SK-N-SH treated with all-trans-retinoic acid at 6 μM for 48 hours (cell line): ENCODE results near the gene FNDC3B.

Experiments used
- ATAC-seq: fragments of 200-7000 bp; cut with Tn5 transposase; 3 replicates; pipeline ENCODE4 v1.9.1; 2020; ENCODE audit warnings: mild to moderate bottlenecking, moderate library complexity
- ARNTL ChIP-seq: fragments of 450-650 bp; formaldehyde crosslinking; IDR thresholded peaks from 2 replicates; pipeline ENCODE4 v1.5.0; 2020; ENCODE audit warnings: low read depth, mild to moderate bottlenecking, moderate library complexity, borderline replicate concordance
- BACH2 ChIP-seq: fragments of 250-450 bp; sonication (Bioruptor Pico); IDR thresholded peaks from 2 replicates; pipeline ENCODE4 v1.9.0; 2021; ENCODE audit warnings: mild to moderate bottlenecking, borderline replicate concordance
- CREB5 ChIP-seq: fragments of 250-450 bp; sonication (Bioruptor Pico); IDR thresholded peaks from 2 replicates; pipeline ENCODE4 v1.5.1; 2020; ENCODE audit warnings: low read depth, mild to moderate bottlenecking, moderate library complexity
- CSDC2 ChIP-seq: fragments of 250-450 bp; sonication (Bioruptor Pico); IDR thresholded peaks from 2 replicates; pipeline ENCODE4 v1.5.0; 2020; ENCODE audit warnings: mild to moderate bottlenecking, moderate library complexity
- ESRRG ChIP-seq: fragments of 250-450 bp; sonication (Bioruptor Pico); IDR thresholded peaks from 2 replicates; pipeline ENCODE4 v1.6.1; 2021; ENCODE audit warnings: mild to moderate bottlenecking
- GLIS3 ChIP-seq: fragments of 250-450 bp; sonication (Bioruptor Pico); IDR thresholded peaks from 2 replicates; pipeline ENCODE4 v1.5.0; 2020; ENCODE audit warnings: mild to moderate bottlenecking, moderate library complexity
- ISL1 ChIP-seq: fragments of 250-450 bp; sonication (Bioruptor Pico); IDR thresholded peaks from 2 replicates; pipeline ENCODE4 v2.1.2; 2022; ENCODE audit warnings: mild to moderate bottlenecking, moderate library complexity
- PATZ1 ChIP-seq: fragments of 250-450 bp; sonication (Bioruptor Pico); IDR thresholded peaks from 2 replicates; pipeline ENCODE4 v1.8.0; 2020; ENCODE audit warnings: mild to moderate bottlenecking, moderate library complexity, borderline replicate concordance
- POU6F1 ChIP-seq: fragments of 250-450 bp; sonication (Bioruptor Pico); IDR thresholded peaks from 2 replicates; pipeline ENCODE4 v1.8.0; 2021; ENCODE audit warnings: low read depth, mild to moderate bottlenecking, moderate library complexity, borderline replicate concordance
- PPARA ChIP-seq: fragments of 250-450 bp; sonication (Bioruptor Pico); IDR thresholded peaks from 2 replicates; pipeline ENCODE4 v1.5.0; 2020; ENCODE audit warnings: mild to moderate bottlenecking, borderline replicate concordance
- RARB ChIP-seq: fragments of 250-450 bp; sonication (Bioruptor Pico); IDR thresholded peaks from 2 replicates; pipeline ENCODE4 v1.8.0; 2021; ENCODE audit warnings: mild to moderate bottlenecking, moderate library complexity
- TOX ChIP-seq: fragments of 250-450 bp; sonication (Bioruptor Pico); IDR thresholded peaks from 2 replicates; pipeline ENCODE4 v1.8.0; 2021; ENCODE audit warnings: mild to moderate bottlenecking, moderate library complexity, borderline replicate concordance
- TSHZ2 ChIP-seq: fragments of 250-450 bp; sonication (Bioruptor Pico); IDR thresholded peaks from 2 replicates; pipeline ENCODE4 v1.5.0; 2020; ENCODE audit warnings: mild to moderate bottlenecking, moderate library complexity
- ZC3H10 ChIP-seq: fragments of 250-450 bp; sonication (Bioruptor Pico); IDR thresholded peaks from 2 replicates; pipeline ENCODE4 v1.5.1; 2021; ENCODE audit warnings: mild to moderate bottlenecking, moderate library complexity
- ZFP3 ChIP-seq: fragments of 250-450 bp; sonication (Bioruptor Pico); IDR thresholded peaks from 2 replicates; pipeline ENCODE4 v1.5.0; 2020; ENCODE audit warnings: mild to moderate bottlenecking, moderate library complexity
- ZFP30 ChIP-seq: fragments of 450-650 bp; formaldehyde crosslinking; IDR thresholded peaks from 2 replicates; pipeline ENCODE4 v1.5.0; 2022; ENCODE audit warnings: mild to moderate bottlenecking, moderate library complexity
- ZNF565 ChIP-seq: fragments of 450-650 bp; formaldehyde crosslinking; conservative IDR thresholded peaks from 2 replicates; pipeline ENCODE4 v1.5.0; 2020; ENCODE audit warnings: low read depth, mild to moderate bottlenecking, moderate library complexity
- ZNF70 ChIP-seq: fragments of 450-650 bp; formaldehyde crosslinking; IDR thresholded peaks from 2 replicates; pipeline ENCODE4 v1.5.0; 2020; ENCODE audit warnings: mild to moderate bottlenecking, moderate library complexity

FNDC3B gene

GRCh38 chr3:172394692-172395091 is 355.3 kb downstream of the FNDC3B start (continued):
- TF ChIP-seq TSHZ2 (CRISPR knock-in tag) = no peak
- TF ChIP-seq ZNF565 (CRISPR knock-in tag) = no peak
- TF ChIP-seq ZNF70 (CRISPR knock-in tag) = no peak
- no peak for TF ChIP-seq ZFP30

- TF ChIP-seq CREB5 (CRISPR knock-in tag) (no peak), TOX (CRISPR knock-in tag) (no peak), PPARA (CRISPR knock-in tag) (no peak), ARNTL (CRISPR knock-in tag) (no peak), ESRRG (no peak)
- no peak for ATAC-seq
Measured at GRCh38 chr3:172396400-172396799, 357.0 kb downstream of the FNDC3B start.

- ATAC-seq = no peak
- TF ChIP-seq CSDC2 (no peak), PPARA (CRISPR knock-in tag) (no peak), ARNTL (CRISPR knock-in tag) (no peak), ESRRG (no peak), TSHZ2 (CRISPR knock-in tag) (no peak), ZFP30 (no peak), RARB (CRISPR knock-in tag) (no peak), ZC3H10 (CRISPR knock-in tag) (no peak)
Measured at GRCh38 chr3:172397716-172398405, 358.5 kb downstream of the FNDC3B start.

- no peak for ATAC-seq
- TF ChIP-seq CREB5 (CRISPR knock-in tag) = no peak
- no peak for TF ChIP-seq TOX (CRISPR knock-in tag)
- no peak for TF ChIP-seq ZNF565 (CRISPR knock-in tag)
- no peak for TF ChIP-seq ZC3H10 (CRISPR knock-in tag)
- TF ChIP-seq BACH2 (CRISPR knock-in tag) = no peak
- no peak for TF ChIP-seq ZNF70 (CRISPR knock-in tag)
- TF ChIP-seq RARB (CRISPR knock-in tag) = no peak
- TF ChIP-seq ESRRG = no peak
- no peak for TF ChIP-seq ARNTL (CRISPR knock-in tag)
- no peak for TF ChIP-seq CSDC2
- no peak for TF ChIP-seq ZFP30
- TF ChIP-seq TSHZ2 (CRISPR knock-in tag) = no peak
- TF ChIP-seq ZFP3 (CRISPR knock-in tag) = no peak
- TF ChIP-seq PPARA (CRISPR knock-in tag) = no peak
- TF ChIP-seq ISL1 (CRISPR knock-in tag) = no peak
- TF ChIP-seq POU6F1 (CRISPR knock-in tag) = no peak
- TF ChIP-seq GLIS3 (CRISPR knock-in tag) = no peak
- TF ChIP-seq PATZ1 (CRISPR knock-in tag) = no peak
Measured at GRCh38 chr3:172398484-172398883, 359.1 kb downstream of the FNDC3B start.
